A549 treated with CORT108297 at 1 μM for 4 hours (cell line): ENCODE results near the gene ELAPOR2. TPM values are rescaled to one million over a fixed set of nuclear protein-coding genes. Genes with fewer than 3 reads are reported as not detected.

Experiments used
- total RNA-seq: library from RNA; stranded (reverse); fragments of 200-300 nt; extraction: Qiagen RNA extraction; gene quantifications from 5 replicates; pipeline ENCODE4 v1.2.3, GENCODE V29; 2022

The ELAPOR2 gene
- 0.05 to 0.12 TPM (median 0.07 TPM) in 3 of 5 replicates, not detected in the others for total RNA-seq

GRCh38 chr7:87059525-87060287 is at the start of gene ELAPOR2:
TSS of gene ELAPOR2 (minus strand) at chr7:87059654. CDS start at chr7:87059513, 141 bp downstream.

Other genes with a start within 250 kb of the ELAPOR2 start
- gene DMTF1, start 92.8 kb upstream of the ELAPOR2 start, total RNA-seq = 16.0 to 22.6 TPM (median 22.1 TPM) in 5 replicates
- 24.7 to 29.5 TPM (median 29.0 TPM) in 5 replicates for gene TMEM243, start 160.1 kb upstream of the ELAPOR2 start, total RNA-seq